ENCODE measurements around the gene YPEL2. TPM values are rescaled to one million over a fixed set of nuclear protein-coding genes. Genes with fewer than 3 reads are reported as not detected.
"Not testable (repeated sequence)": the region's sequence is repeated elsewhere in the genome, so short reads cannot be mapped to it uniquely, and the experiment has no call there.

The YPEL2 gene
- total RNA-seq, 2 donors from 2014 or later: 11.6 to 20.0 TPM

DNA sequence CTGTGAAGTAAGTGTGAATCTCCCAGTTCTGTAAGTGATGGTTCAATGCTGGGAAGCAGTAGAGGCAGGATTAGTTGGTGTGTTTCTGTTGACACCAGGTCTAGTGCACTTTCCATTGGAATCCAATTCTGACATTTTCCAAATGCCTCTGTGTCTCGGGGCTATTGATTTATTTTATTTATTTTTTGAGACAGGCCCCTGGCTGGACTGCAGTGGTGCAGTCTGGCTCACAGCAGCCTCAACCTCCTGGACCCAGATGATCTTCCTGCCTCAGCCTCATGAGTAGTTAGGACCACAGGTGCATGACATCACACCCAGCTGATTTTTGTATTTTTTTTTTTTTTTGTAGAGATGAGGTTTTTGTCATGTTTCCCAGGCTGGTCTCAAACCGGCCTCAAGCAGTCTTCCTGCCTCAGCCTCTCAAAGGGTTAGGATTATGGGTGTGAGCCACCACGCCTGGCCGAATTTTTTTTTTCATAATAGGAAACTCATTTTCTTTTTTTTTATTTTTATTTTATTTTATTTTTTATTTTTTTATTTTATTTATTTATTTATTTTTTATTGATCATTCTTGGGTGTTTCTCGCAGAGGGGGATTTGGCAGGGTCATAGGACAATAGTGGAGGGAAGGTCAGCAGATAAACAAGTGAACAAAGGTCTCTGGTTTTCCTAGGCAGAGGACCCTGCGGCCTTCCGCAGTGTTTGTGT is 61.7 kb downstream of the YPEL2 start:
- no peak overlapping the region for H3K27ac Mint-ChIP-seq
- no peaks in the 10 kb centered on the region for H3K9me3 Mint-ChIP-seq
- no peaks in the 10 kb centered on the region for H3K4me1 Mint-ChIP-seq
- ATAC-seq (replicated peaks): no peak
- H3K36me3 Mint-ChIP-seq (ENCODE audit: low read depth): peaks cover 49% of the 10 kb centered on the region
- no peaks in the 10 kb centered on the region for H3K27me3 Mint-ChIP-seq
- H3K4me3 Mint-ChIP-seq: no peak overlapping the region

DNA sequence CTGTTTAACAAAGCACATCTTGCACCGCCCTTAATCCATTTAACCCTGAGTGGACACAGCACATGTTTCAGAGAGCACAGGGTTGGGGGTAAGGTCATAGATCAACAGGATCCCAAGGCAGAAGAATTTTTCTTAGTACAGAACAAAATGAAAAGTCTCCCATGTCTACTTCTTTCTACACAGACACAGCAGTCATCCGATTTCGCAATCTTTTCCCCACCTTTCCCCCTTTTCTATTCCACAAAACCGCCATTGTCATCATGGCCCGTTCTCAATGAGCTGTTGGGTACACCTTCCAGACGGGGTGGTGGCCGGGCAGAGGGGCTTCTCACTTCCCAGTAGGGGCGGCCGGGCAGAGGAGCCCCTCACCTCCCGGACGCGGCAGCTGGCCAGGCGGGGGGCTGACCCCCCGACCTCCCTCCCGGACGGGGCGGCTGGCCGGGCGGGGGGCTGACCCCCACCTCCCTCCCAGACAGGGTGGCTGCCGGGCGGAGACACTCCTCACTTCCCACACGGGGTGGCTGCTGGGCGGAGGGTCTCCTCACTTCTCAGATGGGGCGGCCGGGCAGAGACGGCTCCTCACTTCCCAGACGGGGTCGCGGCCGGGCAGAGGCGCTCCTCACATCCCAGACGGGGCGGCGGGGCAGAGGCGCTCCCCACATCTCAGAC is 62.4 kb downstream of the YPEL2 start:
- H3K36me3 Mint-ChIP-seq (ENCODE audit: low read depth): peaks cover 56% of the 10 kb centered on the region
- not testable (repeated sequence) for H3K4me1 Mint-ChIP-seq; H3K27ac Mint-ChIP-seq; H3K9me3 Mint-ChIP-seq; H3K4me3 Mint-ChIP-seq; ATAC-seq (replicated peaks); H3K27me3 Mint-ChIP-seq

DNA sequence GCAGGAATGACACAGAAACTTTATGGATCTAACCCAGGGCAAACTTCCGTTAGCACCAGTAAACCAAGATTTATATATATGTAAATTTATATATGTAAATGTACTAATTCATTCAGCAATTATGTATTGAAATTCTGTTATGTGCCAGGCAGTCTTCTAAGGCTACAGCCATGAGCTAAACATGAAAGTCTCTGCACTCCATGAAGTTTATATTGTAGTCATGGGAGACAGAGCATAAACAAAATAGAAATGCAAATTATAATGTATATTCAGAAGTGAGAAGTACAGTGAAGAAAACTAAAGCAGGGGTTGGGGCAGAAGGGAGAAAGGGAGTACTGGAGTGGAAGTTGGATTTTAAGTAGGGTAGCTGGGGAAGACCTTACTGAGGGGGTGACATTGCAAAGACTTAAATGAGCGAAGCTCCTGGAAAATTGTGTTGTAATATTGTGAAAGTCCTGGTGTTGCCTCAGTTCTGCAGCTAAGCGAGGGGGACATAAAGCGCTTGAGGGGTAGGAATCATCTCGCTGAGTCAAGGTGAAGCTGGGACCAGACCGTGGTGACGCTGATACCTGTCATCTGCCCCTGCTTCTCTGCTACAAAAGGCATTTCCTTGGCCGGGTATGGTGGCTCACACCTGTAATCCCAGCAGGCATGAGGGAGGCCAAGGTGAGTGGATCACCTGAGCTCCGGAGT is 64.8 kb downstream of the YPEL2 start:
- ATAC-seq (replicated peaks): no peak
- H3K9me3 Mint-ChIP-seq: no peaks in the 10 kb centered on the region
- peak overlapping the region; percentile 45 for H3K27ac Mint-ChIP-seq
- no peaks in the 10 kb centered on the region for H3K27me3 Mint-ChIP-seq
- H3K4me1 Mint-ChIP-seq: no peaks in the 10 kb centered on the region
- H3K36me3 Mint-ChIP-seq (ENCODE audit: low read depth): peaks cover 61% of the 10 kb centered on the region
- no peak overlapping the region for H3K4me3 Mint-ChIP-seq

DNA sequence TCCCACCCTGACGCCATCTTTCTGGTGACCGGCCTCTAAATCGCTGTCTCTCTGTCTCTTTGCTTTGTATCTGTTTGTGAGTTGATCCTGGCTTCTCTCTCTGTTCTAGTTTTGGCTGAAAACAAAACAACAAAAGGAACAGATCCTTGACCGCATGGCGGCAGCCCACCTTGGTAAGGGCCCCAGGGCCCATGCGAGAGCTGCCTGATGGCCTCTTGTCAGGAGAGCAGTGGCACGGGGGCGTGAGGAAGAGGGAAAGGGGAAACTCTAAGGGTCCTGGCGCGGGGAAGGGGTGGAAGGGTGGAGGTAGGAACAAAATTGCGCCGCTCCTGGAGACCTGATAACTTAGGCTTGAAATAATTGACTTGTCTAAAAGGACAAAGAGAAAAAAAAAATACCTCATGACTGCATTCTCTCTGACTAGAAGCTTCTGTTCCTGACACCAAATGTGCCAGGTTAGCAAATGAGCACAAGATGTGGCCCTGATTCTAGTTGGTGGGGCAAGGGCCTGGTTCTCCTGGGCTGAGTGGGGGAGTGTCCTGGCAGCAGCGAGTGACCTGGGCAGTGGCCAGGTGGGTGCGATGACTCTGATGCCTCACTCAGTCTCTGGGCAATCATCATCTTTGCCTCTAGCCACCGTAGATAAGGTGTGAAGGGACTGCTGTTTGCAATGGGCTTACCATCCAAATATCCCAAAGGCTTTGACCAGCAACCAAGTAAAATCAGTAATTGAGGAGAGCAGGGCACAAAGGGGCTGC is 66.0 kb downstream of the YPEL2 start:
- H3K27me3 Mint-ChIP-seq: no peaks in the 10 kb centered on the region
- no peak for ATAC-seq (replicated peaks)
- peaks cover 55% of the 10 kb centered on the region for H3K36me3 Mint-ChIP-seq (ENCODE audit: low read depth)
- H3K27ac Mint-ChIP-seq: peak overlapping the region; percentile 33
- no peaks in the 10 kb centered on the region for H3K9me3 Mint-ChIP-seq
- no peak overlapping the region for H3K4me3 Mint-ChIP-seq
- no peaks in the 10 kb centered on the region for H3K4me1 Mint-ChIP-seq

DNA sequence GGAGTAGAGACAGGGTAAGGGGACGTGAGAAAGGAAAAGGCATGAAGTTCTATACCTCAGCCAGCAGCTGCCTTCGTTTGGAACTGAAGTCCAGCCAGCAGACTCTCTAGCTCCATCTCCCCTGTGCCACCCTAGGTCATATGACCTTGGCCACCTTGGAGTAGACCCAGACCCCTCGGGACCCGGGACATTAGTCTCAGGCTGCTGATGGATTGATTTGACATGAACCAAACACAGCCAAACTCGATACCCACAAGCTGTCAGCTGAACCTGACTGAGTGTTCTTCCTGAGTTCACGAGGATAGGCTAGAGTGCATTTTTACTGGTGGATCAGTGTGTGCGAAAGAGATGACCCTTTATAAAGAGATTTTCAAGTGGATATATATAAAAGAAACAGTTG is 68.5 kb downstream of the YPEL2 start:
- H3K4me3 Mint-ChIP-seq: no peak overlapping the region
- H3K27ac Mint-ChIP-seq: peak overlapping the region; percentile 77
- H3K9me3 Mint-ChIP-seq: no peaks in the 10 kb centered on the region
- ATAC-seq (replicated peaks): no peak
- no peaks in the 10 kb centered on the region for H3K27me3 Mint-ChIP-seq
- H3K4me1 Mint-ChIP-seq: no peaks in the 10 kb centered on the region
- peaks cover 60% of the 10 kb centered on the region for H3K36me3 Mint-ChIP-seq (ENCODE audit: low read depth)

DNA sequence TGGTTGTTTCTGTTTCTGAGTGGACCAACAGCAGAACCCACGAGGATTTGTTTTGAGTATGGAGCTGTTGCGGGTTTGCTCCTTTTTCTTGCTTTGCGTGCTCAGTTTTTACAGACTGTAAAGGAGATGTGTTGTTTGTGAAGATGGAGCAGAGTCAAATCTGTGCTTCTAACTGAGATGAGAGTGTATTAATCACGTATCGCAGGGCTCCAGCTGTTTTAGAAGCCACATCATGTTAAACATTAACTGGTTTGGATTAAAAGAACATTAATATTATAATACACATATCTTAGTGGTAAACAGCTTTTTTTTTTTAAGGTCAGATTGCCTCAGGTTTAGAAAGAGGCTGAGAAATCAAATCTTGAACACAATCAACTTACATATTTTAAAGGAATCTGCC is 69.4 kb downstream of the YPEL2 start:
- H3K9me3 Mint-ChIP-seq: no peaks in the 10 kb centered on the region
- peaks cover 60% of the 10 kb centered on the region for H3K36me3 Mint-ChIP-seq (ENCODE audit: low read depth)
- no peak overlapping the region for H3K4me3 Mint-ChIP-seq
- no peaks in the 10 kb centered on the region for H3K4me1 Mint-ChIP-seq
- no peaks in the 10 kb centered on the region for H3K27me3 Mint-ChIP-seq
- H3K27ac Mint-ChIP-seq: no peak overlapping the region
- no peak for ATAC-seq (replicated peaks)

DNA sequence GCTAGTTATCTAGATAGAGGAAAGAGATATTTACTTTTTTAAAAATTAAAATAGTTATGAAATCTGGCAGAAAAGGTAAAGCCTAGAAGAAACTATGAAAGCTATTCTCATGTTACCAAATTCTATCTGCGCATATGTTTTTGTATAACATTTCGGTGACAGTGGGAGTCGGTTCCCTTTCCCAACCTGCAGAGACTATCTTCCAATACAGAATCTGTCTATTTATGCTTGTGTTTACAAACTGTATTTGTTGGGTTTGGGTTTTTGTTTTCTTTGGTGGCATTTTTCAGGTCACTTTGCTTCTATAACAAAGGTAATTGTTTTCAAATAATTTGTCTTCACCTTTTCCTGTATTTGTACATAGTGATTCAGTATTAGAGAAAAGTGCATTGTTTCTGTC is 69.8 kb downstream of the YPEL2 start:
- no peak overlapping the region for H3K27ac Mint-ChIP-seq
- no peak overlapping the region for H3K4me3 Mint-ChIP-seq
- H3K4me1 Mint-ChIP-seq: no peaks in the 10 kb centered on the region
- H3K27me3 Mint-ChIP-seq: no peaks in the 10 kb centered on the region
- H3K9me3 Mint-ChIP-seq: no peaks in the 10 kb centered on the region
- no peak for ATAC-seq (replicated peaks)
- peaks cover 56% of the 10 kb centered on the region for H3K36me3 Mint-ChIP-seq (ENCODE audit: low read depth)

DNA sequence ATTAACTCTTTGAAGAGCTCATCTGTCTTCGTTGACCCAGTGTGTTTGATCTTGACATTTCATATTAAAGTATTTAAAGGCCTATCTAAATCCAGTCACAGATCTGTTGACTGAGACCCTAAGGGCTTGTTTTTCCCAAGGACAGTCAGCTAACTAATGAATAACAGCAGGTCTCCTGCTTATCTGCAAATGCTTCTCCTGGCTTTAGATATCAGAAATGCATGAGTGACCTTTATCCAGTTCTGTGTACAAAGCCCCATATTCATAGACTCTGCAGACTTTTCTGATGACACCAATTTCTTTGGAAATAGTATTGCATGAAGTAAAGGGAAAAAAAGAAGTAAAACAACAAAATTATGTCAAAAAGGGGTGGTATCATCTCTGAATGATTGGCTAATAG is 70.3 kb downstream of the YPEL2 start:
- Mint-ChIP-seq H3K4me3 (no peak overlapping the region), H3K27ac (no peak overlapping the region), H3K36me3 (ENCODE audit: low read depth) (peaks cover 52% of the 10 kb centered on the region), H3K4me1 (no peaks in the 10 kb centered on the region), H3K9me3 (no peaks in the 10 kb centered on the region), H3K27me3 (no peaks in the 10 kb centered on the region)
- ATAC-seq (replicated peaks): no peak

DNA sequence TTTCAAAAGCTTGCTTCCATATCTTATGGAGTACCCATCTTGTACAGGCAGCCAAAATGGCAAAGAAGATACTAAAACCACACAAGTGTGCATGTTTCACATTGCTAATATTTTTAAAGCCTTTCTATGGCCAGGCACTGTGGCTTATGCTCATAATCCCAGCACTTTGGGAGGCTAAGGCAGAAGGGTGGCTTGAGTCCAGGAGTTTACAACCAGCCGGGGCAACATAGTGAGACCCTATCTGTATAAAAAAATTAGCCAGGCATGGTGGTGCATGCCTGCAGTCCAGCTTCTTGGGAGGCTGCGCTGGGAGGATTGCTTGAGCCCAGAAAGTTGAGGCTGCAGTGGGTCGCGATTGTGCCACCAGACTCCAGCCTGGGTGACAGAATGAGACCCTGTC is 71.3 kb downstream of the YPEL2 start:
- no peaks in the 10 kb centered on the region for H3K9me3 Mint-ChIP-seq
- H3K4me1 Mint-ChIP-seq: no peaks in the 10 kb centered on the region
- H3K27ac Mint-ChIP-seq: no peak overlapping the region
- no peak overlapping the region for H3K4me3 Mint-ChIP-seq
- ATAC-seq (replicated peaks): no peak
- no peaks in the 10 kb centered on the region for H3K27me3 Mint-ChIP-seq
- H3K36me3 Mint-ChIP-seq (ENCODE audit: low read depth): peaks cover 41% of the 10 kb centered on the region

DNA sequence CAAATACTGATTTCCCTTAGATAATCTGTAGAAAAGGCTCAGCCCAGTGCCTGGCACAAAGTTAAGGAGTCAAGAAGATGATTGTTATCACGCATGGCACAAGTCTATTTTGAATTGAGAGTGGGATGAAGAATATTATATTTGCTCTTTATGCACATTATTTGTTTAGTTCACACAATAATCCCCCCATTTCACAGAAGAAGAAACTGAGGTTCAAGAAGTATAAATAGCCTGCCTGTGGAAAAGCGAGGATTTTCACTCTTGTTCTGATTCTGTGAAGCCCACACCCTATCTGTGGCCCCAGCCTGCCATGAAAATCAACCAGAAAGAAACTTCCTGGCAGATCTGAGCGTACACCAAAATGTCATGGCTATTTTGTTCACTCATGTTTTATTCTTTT is 73.0 kb downstream of the YPEL2 start:
- Mint-ChIP-seq H3K36me3 (ENCODE audit: low read depth) (peaks cover 27% of the 10 kb centered on the region), H3K4me3 (no peak overlapping the region), H3K4me1 (no peaks in the 10 kb centered on the region), H3K27me3 (no peaks in the 10 kb centered on the region), H3K27ac (no peak overlapping the region), H3K9me3 (no peaks in the 10 kb centered on the region)
- ATAC-seq (replicated peaks): no peak

DNA sequence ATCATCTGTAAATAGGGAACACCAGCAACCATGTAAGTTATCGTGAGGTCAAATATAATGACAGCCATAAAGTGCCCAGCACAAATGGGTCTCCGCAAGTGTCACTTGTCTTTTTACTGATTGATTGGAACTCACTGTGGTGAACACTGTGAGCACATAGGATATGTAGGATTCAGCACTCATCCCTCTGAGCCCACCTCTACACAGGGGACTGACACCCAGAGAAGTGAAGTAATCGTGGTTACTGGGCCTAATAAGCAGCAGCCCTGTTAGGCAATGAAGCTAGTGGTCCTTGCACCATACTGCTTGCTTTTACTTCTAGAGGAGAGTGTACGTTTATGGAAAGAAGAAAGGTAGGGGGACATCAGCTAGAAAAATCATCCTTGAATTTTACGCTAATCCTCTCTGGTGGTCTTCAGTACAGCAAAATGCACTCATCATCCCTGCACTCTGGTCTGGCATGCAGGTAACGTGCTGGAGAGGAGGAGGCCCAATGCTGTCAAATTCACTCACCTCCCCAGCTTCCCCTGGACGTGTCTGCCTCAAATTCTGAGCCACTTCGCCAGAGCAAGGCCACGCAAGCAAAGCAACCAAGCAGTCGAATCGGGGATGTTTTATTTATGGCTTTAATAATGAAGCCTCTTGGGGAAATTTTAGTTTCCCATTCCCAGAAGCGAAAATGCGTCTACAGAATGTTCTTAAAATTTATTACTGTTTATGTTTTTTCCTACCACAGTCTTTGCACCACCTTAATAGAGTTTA is 74.7 kb downstream of the YPEL2 start:
- peaks cover 3% of the 10 kb centered on the region for H3K9me3 Mint-ChIP-seq
- H3K36me3 Mint-ChIP-seq (ENCODE audit: low read depth): peaks cover 18% of the 10 kb centered on the region
- no peak overlapping the region for H3K27ac Mint-ChIP-seq
- no peaks in the 10 kb centered on the region for H3K27me3 Mint-ChIP-seq
- ATAC-seq (replicated peaks): no peak
- H3K4me3 Mint-ChIP-seq: no peak overlapping the region
- no peaks in the 10 kb centered on the region for H3K4me1 Mint-ChIP-seq

DNA sequence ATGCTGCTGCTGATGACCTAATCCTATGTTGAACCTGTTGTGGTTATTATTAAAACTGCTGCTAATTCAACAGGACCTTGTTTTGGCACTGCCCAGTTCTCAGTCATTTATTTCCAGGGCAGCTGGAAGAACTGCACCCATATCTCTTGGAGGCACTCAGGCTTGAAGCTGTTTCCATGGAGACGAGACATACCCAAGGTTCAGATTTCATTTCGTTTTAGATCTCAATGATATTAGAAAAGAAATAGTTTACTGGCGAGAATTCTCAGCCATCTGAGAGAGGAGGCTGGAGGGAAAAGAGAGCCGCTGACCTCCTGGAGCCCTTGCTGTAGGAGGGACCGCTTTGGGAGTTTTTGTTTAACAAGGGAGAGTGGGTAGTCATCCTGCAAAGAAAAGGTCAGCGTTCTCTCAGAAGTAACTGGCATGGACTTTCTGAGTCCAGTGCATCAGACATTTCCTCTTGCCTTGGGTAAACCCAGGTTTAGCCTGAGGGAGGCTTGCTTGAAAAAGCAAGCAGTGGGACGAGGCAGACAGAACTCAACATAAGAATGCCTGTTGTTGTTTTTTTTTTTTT is 75.4 kb downstream of the YPEL2 start:
- H3K27ac Mint-ChIP-seq: no peak overlapping the region
- peaks cover 11% of the 10 kb centered on the region for H3K36me3 Mint-ChIP-seq (ENCODE audit: low read depth)
- ATAC-seq (replicated peaks): no peak

DNA sequence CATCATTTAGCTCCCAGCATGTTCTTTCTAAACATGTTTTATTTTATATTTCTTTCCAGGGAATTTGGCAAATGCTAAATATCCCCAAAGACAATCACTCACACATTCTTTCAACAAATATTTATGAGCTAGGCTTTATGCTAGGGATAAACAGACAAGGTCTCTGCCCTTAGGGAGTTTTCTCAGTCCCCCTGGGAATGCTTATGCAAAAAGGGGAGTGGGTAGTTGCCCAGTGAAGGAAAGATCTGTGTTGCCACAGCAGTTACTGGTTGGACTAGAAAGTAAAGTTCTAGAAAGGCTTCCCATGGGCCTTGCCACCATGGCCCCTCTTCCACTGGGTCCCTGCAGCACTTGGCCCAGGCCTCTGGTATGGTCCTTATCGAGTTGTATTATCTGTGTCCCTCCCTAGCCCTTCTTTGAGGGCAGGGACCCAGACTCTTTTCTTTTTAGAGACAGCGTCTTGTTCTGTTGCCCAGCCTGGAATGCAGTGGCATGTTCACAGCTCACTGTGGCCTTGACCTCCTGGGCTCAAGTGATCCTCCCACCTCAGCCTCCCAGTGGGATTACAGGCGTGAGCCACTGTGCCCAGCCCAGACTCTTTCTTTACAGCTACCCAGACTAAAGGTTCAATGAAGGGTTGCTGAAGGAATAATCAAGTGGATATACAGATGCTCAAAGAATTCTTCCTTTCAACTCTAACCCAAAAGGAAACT is 78.0 kb downstream of the YPEL2 start:
- Mint-ChIP-seq H3K27me3 (no peaks in the 10 kb centered on the region), H3K27ac (no peak overlapping the region), H3K4me1 (no peaks in the 10 kb centered on the region), H3K36me3 (ENCODE audit: low read depth) (peaks cover 2% of the 10 kb centered on the region), H3K9me3 (peaks cover 3% of the 10 kb centered on the region), H3K4me3 (no peak overlapping the region)
- ATAC-seq (replicated peaks): no peak

More for the DNA sequence above, 75.4 kb downstream of the YPEL2 start:
- Mint-ChIP-seq H3K4me3 (no peak overlapping the region), H3K27me3 (no peaks in the 10 kb centered on the region), H3K9me3 (peaks cover 3% of the 10 kb centered on the region), H3K4me1 (no peaks in the 10 kb centered on the region)
